ENCODE data around the gene TMEM212.

The TMEM212 gene

DNA sequence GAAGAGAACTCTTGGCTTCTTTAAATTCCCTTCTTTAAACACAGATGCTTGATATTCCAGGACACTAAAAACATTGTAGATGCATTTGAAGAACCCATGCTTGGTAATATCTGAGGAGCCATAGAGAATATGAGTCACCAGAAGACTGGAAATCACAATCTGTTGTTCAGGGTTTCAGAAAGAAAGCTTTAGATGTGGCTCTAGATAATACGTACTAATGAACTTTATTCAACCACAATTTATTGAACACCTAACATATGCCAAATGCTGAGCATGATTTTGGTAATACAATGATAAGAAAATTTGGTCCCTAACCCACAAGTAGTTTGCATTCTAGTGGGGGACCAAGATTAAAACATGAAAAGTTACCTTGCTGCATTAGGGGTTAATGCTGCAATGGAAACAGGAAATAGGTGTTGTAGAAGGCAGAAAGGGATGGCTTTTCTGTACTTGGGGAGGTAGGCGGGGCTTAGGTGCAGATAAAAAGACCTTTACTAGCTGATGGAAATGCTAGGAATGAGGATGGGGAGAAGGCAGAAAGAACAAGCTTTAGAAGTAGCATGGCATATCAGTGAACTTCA is 21.3 kb upstream of the TMEM212 start:
- TF ChIP-seq, protein P1, sequence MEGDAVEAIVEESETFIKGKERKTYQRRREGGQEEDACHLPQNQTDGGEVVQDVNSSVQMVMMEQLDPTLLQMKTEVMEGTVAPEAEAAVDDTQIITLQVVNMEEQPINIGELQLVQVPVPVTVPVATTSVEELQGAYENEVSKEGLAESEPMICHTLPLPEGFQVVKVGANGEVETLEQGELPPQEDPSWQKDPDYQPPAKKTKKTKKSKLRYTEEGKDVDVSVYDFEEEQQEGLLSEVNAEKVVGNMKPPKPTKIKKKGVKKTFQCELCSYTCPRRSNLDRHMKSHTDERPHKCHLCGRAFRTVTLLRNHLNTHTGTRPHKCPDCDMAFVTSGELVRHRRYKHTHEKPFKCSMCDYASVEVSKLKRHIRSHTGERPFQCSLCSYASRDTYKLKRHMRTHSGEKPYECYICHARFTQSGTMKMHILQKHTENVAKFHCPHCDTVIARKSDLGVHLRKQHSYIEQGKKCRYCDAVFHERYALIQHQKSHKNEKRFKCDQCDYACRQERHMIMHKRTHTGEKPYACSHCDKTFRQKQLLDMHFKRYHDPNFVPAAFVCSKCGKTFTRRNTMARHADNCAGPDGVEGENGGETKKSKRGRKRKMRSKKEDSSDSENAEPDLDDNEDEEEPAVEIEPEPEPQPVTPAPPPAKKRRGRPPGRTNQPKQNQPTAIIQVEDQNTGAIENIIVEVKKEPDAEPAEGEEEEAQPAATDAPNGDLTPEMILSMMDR (IDR thresholded peaks at IDR 0.05; ENCODE audit: low read depth, low read length, missing control alignments) = no peak
- no peak overlapping the region for H3K4me3 ChIP-seq (replicated peaks; ENCODE audit: low read depth, low read length)
- no peak for DNase-seq (ENCODE audit: extremely low read depth, low read depth)

DNA sequence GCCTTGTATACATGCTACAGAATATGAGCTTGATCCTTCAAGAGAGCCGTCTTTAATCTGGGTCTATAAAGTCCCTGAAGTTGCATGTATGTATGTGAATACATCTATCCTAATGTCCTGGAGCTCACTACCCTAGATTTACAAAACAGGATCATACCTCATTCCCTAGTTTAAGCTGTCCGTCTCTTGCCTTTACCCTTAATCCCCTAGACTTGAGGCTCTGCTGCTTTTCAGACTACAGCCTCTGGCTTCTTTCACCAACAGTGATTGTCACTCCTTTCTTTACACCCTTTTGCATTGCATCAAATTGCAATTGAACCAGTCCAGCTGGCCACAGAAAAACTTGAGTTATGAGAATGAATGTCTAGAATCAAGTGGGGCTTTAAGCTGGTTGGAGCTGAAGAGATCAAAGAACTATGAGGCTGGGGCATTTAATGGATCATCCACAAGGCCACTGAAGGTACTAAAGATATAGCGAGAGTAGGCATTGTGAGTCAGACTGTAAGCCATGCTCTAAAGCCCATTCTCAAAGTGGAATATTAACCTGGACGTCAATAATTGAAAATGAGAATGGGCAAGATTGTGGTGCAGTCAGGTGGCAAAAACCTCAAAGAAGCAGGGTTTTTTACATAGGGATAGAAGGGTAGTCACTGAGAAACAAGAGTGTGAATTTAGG is 20.6 kb upstream of the TMEM212 start:
- TF ChIP-seq, protein P1 (IDR thresholded peaks at IDR 0.05; ENCODE audit: low read depth, low read length, missing control alignments) = no peak
- H3K4me3 ChIP-seq (replicated peaks; ENCODE audit: low read depth, low read length) = no peak overlapping the region
- no peak for DNase-seq (ENCODE audit: extremely low read depth, low read depth)

DNA sequence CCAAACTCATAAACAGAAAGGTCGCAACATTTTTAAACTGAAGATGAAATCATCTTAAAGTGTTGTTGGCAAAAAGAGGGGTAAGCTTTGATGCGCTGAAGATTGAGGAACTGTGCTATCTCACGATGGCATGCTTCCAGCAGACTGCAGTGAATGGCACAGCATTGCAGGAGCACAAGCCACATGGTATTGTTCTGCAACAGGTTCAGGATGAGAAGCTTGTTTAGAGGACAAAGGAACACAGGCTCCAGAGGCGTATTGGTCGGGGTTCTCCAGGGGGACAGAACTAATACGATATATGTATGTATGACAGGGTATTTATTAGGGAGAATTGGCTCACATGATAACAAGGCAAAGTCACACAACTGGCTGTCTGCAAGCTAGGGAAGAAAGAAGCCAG is 19.0 kb upstream of the TMEM212 start:
- DNase-seq (ENCODE audit: extremely low read depth, low read depth) = no peak
- H3K4me3 ChIP-seq (replicated peaks; ENCODE audit: low read depth, low read length) = no peak overlapping the region
- TF ChIP-seq, protein P1 (IDR thresholded peaks at IDR 0.05; ENCODE audit: low read depth, low read length, missing control alignments) = no peak

DNA sequence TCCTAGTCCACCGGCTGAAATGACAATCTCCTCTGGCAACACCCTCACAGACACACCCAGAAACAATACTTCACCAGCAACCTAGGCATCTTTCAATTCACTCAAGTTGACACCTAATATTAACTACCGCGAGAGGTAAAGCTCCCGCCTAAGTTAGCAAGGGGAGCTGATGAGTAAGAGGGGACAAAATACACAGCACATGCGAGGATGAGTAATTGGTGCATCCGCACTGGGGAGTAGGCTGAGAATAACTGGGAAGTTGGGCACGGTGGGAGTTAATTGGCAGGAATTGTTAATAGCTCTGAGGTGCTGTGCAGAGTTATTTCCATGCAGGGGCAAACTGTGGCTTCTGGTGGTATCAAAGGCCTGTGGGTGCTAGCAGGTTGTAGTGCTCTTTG is 18.3 kb upstream of the TMEM212 start:
- TF ChIP-seq, protein P1 (IDR thresholded peaks at IDR 0.05; ENCODE audit: low read depth, low read length, missing control alignments) = no peak
- no peak for DNase-seq (ENCODE audit: extremely low read depth, low read depth)
- no peak overlapping the region for H3K4me3 ChIP-seq (replicated peaks; ENCODE audit: low read depth, low read length)

DNA sequence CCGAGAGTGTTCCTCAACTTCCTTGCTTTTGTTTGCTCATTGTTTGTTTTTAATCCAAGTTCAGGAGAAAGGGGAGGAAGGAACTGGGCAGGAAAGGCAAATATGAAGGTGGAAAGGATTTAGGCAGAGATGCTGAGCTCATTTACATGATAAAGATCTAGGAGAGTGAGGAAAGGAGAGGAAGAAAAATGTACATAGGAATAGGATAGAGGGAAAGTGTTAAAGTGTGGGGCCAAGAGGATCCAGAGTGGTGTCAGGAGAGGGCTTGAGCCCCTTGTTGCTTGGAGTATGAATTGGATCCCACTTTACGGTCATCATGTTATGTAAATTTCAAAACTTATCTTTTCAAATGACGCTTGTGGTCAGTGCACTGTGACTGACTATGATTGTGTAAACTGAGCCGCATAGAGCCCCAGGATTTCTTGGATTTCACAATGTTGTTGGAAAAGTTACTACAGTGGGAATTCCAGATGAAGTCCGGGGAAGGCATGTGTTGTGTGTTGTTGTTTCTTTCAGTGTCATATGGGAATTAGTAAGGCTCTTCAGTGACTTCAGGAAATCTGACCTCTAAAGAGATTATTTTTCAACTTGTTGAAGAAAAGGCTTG is 17.8 kb upstream of the TMEM212 start:
- TF ChIP-seq, protein P1 (IDR thresholded peaks at IDR 0.05; ENCODE audit: low read depth, low read length, missing control alignments) = no peak
- no peak for DNase-seq (ENCODE audit: extremely low read depth, low read depth)
- H3K4me3 ChIP-seq (replicated peaks; ENCODE audit: low read depth, low read length) = no peak overlapping the region

DNA sequence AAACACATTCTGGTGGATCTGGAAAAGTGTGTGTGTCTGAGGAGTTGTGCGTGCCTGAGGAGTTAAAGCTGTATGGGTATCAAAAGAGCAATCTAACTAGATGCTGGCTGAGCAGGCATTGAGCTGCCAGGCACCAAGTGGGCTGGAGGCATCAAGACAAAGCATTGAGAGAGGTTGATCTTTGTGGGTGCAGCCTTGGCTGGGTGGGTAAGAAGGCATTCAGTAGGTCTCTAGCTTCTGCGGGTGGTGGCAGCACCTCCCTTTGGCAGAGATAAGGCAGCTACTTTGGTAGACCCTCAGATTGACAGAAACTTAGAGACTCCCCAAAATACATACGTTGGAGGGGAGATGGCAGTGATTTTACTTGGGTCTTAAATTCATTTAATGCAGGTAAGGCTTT is 15.8 kb upstream of the TMEM212 start:
- no peak for DNase-seq (ENCODE audit: extremely low read depth, low read depth)
- no peak overlapping the region for H3K4me3 ChIP-seq (replicated peaks; ENCODE audit: low read depth, low read length)
- TF ChIP-seq, protein P1 (IDR thresholded peaks at IDR 0.05; ENCODE audit: low read depth, low read length, missing control alignments) = no peak
